PC-9 (cell line): ENCODE results near the gene SDR42E1. TPM values are rescaled to one million over a fixed set of nuclear protein-coding genes. Genes with fewer than 3 reads are reported as not detected.

ENCODE experiments used
- BruUV-seq: library from RNA; stranded (reverse); fragments of 400-500 nt; replicated peaks from 2 replicates; lab custom pipeline; 2021; lab: Mats Ljungman, UMichigan
- CTCF ChIA-PET: fragments of 300-600 bp; sonication (Branson Sonifier 250); formaldehyde crosslinking; loops from one replicate; lab custom pipeline; 2022; ENCODE audit warnings: antibody characterized with exemption; lab: Charles Lee
- POLR2A ChIA-PET: fragments of 300-600 bp; sonication (Branson Sonifier 250); formaldehyde crosslinking; loops from one replicate; lab custom pipeline; 2022; ENCODE audit warnings: antibody characterized with exemption; ENCODE audit not compliant: unreplicated experiment; lab: Charles Lee
- DNase-seq, 2 experiments: peaks; one replicate each; pipeline versions ENCODE4 v3.0.0 to v3.0.0-alpha.2; 2015 to 2022; ENCODE audit warnings: mixed read lengths in 1 of 2
- H2AFZ ChIP-seq: fragments of 200-600 bp; sonication (generic); 2 replicates; pipeline ENCODE4 v1.8.1; 2017; ENCODE audit warnings: antibody characterized with exemption
- H3F3A ChIP-seq: fragments of 200-600 bp; sonication (generic); 2 replicates; pipeline ENCODE4 v1.8.1; 2017; ENCODE audit warnings: antibody characterized with exemption, mild to moderate bottlenecking, low read depth; ENCODE audit not compliant: insufficient read depth
- H3K27ac ChIP-seq: fragments of 200-600 bp; sonication (generic); 2 replicates; pipeline ENCODE4 v1.6.1; 2016; ENCODE audit warnings: mixed run types
- H3K27me3 ChIP-seq: fragments of 200-600 bp; sonication (generic); 2 replicates; pipeline ENCODE4 v1.6.1; 2016; ENCODE audit warnings: low read depth, mixed run types; ENCODE audit not compliant: insufficient read depth
- H3K36me3 ChIP-seq: fragments of 200-600 bp; sonication (generic); 2 replicates; pipeline ENCODE4 v1.6.1; 2016; ENCODE audit warnings: low read depth, mixed run types
- H3K4me1 ChIP-seq: fragments of 200-600 bp; sonication (generic); replicated peaks from 2 replicates; pipeline ENCODE4 v1.6.1; 2016; ENCODE audit warnings: mixed run types; ENCODE audit not compliant: insufficient read depth
- H3K4me2 ChIP-seq: fragments of 200-600 bp; sonication (generic); 2 replicates; pipeline ENCODE4 v1.6.1; 2017; ENCODE audit warnings: mixed run types
- H3K4me3 ChIP-seq: fragments of 200-600 bp; sonication (generic); 2 replicates; pipeline ENCODE4 v1.6.1; 2016; ENCODE audit warnings: mixed run types
- H3K79me2 ChIP-seq: fragments of 200-600 bp; sonication (generic); 2 replicates; pipeline ENCODE4 v1.6.1; 2017; ENCODE audit warnings: low read depth, mixed run types
- H3K9me2 ChIP-seq: fragments of 200-600 bp; sonication (generic); 2 replicates; pipeline ENCODE4 v1.8.1; 2017; ENCODE audit warnings: mild to moderate bottlenecking; ENCODE audit not compliant: insufficient read depth
- H3K9me3 ChIP-seq: fragments of 200-600 bp; sonication (generic); 2 replicates; pipeline ENCODE4 v1.8.1; 2016; ENCODE audit warnings: low read depth; ENCODE audit not compliant: insufficient read depth
- H4K20me1 ChIP-seq: fragments of 200-600 bp; sonication (generic); 2 replicates; pipeline ENCODE4 v1.8.1; 2017; ENCODE audit not compliant: insufficient read depth
- EZH2 ChIP-seq: fragments of 200-600 bp; sonication (generic); IDR thresholded peaks from 2 replicates; pipeline ENCODE4 v1.8.0; 2017; ENCODE audit warnings: antibody characterized with exemption, low read depth
- intact Hi-C: fragments of 100-400 bp; cut with micrococcal nuclease; formaldehyde crosslinking; loops from one replicate; pipeline ENCODE4 v1.10.0; 2022; ENCODE audit not compliant: unreplicated experiment
- total RNA-seq: library from RNA; stranded (reverse); gene quantifications from 2 replicates; pipeline ENCODE4 v1.2.3, GENCODE V29; 2021
- TF ChIP-seq, protein P1 (sequence below): fragments of 200-600 bp; sonication (generic); conservative IDR thresholded peaks from 2 replicates; pipeline ENCODE4 v1.6.1; 2017; ENCODE audit warnings: mixed run types, antibody characterized with exemption, mild to moderate bottlenecking, moderate library complexity

Gene SDR42E1
- total RNA-seq, 1 experiment from 2014 or later, result 11.6 TPM

- H3K27ac ChIP-seq, result no peak overlapping the region
- H4K20me1 ChIP-seq, result no peaks in the 10 kb centered on the region
- DNase-seq, result no peak
- peaks cover 6% of the 10 kb centered on the region; the same call in 1 of the 2 replicates for H3K9me3 ChIP-seq
- no peak overlapping the region for H3K4me2 ChIP-seq
- H3K4me3 ChIP-seq, result no peak overlapping the region
- ChIA-PET CTCF (no interaction called here), POLR2A (no interaction called here)
- H3F3A ChIP-seq, result no peaks in the 10 kb centered on the region
- no peaks in the 10 kb centered on the region for H3K27me3 ChIP-seq
- no peaks in the 10 kb centered on the region for H3K79me2 ChIP-seq
- no peak overlapping the region for H2AFZ ChIP-seq
- BruUV-seq, result no TSS peak
- TF ChIP-seq EZH2, result no peak
- TF ChIP-seq, protein P1, sequence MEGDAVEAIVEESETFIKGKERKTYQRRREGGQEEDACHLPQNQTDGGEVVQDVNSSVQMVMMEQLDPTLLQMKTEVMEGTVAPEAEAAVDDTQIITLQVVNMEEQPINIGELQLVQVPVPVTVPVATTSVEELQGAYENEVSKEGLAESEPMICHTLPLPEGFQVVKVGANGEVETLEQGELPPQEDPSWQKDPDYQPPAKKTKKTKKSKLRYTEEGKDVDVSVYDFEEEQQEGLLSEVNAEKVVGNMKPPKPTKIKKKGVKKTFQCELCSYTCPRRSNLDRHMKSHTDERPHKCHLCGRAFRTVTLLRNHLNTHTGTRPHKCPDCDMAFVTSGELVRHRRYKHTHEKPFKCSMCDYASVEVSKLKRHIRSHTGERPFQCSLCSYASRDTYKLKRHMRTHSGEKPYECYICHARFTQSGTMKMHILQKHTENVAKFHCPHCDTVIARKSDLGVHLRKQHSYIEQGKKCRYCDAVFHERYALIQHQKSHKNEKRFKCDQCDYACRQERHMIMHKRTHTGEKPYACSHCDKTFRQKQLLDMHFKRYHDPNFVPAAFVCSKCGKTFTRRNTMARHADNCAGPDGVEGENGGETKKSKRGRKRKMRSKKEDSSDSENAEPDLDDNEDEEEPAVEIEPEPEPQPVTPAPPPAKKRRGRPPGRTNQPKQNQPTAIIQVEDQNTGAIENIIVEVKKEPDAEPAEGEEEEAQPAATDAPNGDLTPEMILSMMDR, result no peak
- H3K9me2 ChIP-seq, result no peaks in the 10 kb centered on the region
- no peaks in the 10 kb centered on the region for H3K36me3 ChIP-seq
- intact Hi-C loops, result no loop called here
- H3K4me1 ChIP-seq, result no peaks in the 10 kb centered on the region
These were observed 2.2 kb downstream of the SDR42E1 start for GRCh38 chr16:82008957-82009592.

- intact Hi-C loops, result no loop called here
- no peaks in the 10 kb centered on the region for H3K27me3 ChIP-seq
- H3K4me3 ChIP-seq, result no peak overlapping the region
- no peaks in the 10 kb centered on the region for H3K36me3 ChIP-seq
- POLR2A ChIA-PET, result no interaction called here
- no peak overlapping the region for H3K4me2 ChIP-seq
- H3K27ac ChIP-seq, result no peak overlapping the region
- TF ChIP-seq, protein P1, result no peak
- TF ChIP-seq EZH2, result no peak
- CTCF ChIA-PET, result no interaction called here
- H3F3A ChIP-seq, result no peaks in the 10 kb centered on the region
- DNase-seq, result no peak
- H3K9me2 ChIP-seq, result no peaks in the 10 kb centered on the region
- BruUV-seq, result no TSS peak
- H3K4me1 ChIP-seq, result no peaks in the 10 kb centered on the region
- no peaks in the 10 kb centered on the region for H4K20me1 ChIP-seq
- H3K9me3 ChIP-seq, result peaks cover 6% of the 10 kb centered on the region; the same call in 1 of the 2 replicates
- no peak overlapping the region for H2AFZ ChIP-seq
- H3K79me2 ChIP-seq, result no peaks in the 10 kb centered on the region
These were observed 4.1 kb downstream of the SDR42E1 start for GRCh38 chr16:82007189-82007588.

DNA sequence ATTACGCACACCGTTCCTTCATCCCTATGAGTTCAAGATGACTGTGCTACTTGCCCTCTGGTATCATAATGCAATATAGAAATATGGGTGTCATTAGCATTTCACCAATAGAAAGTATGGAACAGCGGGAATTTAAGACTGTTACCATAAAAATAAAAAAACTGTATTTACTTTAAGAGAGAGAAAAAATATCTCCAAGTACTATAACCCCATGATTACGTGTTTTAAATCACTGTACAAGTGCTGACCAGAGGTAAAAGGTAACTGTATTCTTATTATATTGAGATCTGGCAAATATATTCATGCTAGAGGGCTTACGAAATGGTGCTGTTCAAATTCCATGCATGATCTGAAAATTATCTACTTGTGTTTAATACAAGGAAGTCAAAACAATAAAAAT lies 5.2 kb downstream of the SDR42E1 start:
- H2AFZ ChIP-seq, result no peak overlapping the region
- no peaks in the 10 kb centered on the region for H3K4me1 ChIP-seq
- no peak overlapping the region for H3K27ac ChIP-seq
- DNase-seq, result no peak
- H3K4me3 ChIP-seq, result no peak overlapping the region
- no peak overlapping the region for H3K4me2 ChIP-seq
- H4K20me1 ChIP-seq, result no peaks in the 10 kb centered on the region
- no peaks in the 10 kb centered on the region for H3K36me3 ChIP-seq
- ChIA-PET POLR2A (no interaction called here), CTCF (no interaction called here)
- H3F3A ChIP-seq, result no peaks in the 10 kb centered on the region
- no TSS peak for BruUV-seq
- intact Hi-C loops, result no loop called here
- no peaks in the 10 kb centered on the region for H3K27me3 ChIP-seq
- no peaks in the 10 kb centered on the region for H3K79me2 ChIP-seq
- no peaks in the 10 kb centered on the region for H3K9me2 ChIP-seq
- TF ChIP-seq EZH2, result no peak
- TF ChIP-seq, protein P1, result no peak
- H3K9me3 ChIP-seq, result peaks cover 6% of the 10 kb centered on the region; the same call in 1 of the 2 replicates
